GM19035 (cell line): ENCODE measurements around the gene EXOC4.

Experiments used
- ATAC-seq: cut with Tn5 transposase; IDR thresholded peaks from one replicate; pipeline ENCODE4 v1.9.1; 2021; ENCODE audit not compliant: unreplicated experiment

The EXOC4 gene

GRCh38 chr7:133815611-133816210 lies 562.8 kb downstream of the EXOC4 start:
- ATAC-seq: no peak

- ATAC-seq: no peak
These were observed 566.8 kb downstream of the EXOC4 start for GRCh38 chr7:133819695-133820094.

GRCh38 chr7:133820584-133820983 lies 567.7 kb downstream of the EXOC4 start:
- ATAC-seq: no peak

- ATAC-seq: no peak
These were observed 568.3 kb downstream of the EXOC4 start for GRCh38 chr7:133821171-133821570.

- ATAC-seq: no peak
These were observed 569.2 kb downstream of the EXOC4 start for GRCh38 chr7:133822001-133822641.

GRCh38 chr7:133822868-133823552 lies 570.1 kb downstream of the EXOC4 start:
- ATAC-seq: no peak

GRCh38 chr7:133824132-133824531 lies 571.3 kb downstream of the EXOC4 start:
- no peak for ATAC-seq

- ATAC-seq: no peak
These were observed 575.1 kb downstream of the EXOC4 start for GRCh38 chr7:133827707-133828623.

- ATAC-seq: no peak
These were observed 576.0 kb downstream of the EXOC4 start for GRCh38 chr7:133828906-133829305.

GRCh38 chr7:133829336-133829897 lies 576.5 kb downstream of the EXOC4 start:
- ATAC-seq: no peak

GRCh38 chr7:133830081-133830480 lies 577.2 kb downstream of the EXOC4 start:
- no peak for ATAC-seq

GRCh38 chr7:133836666-133837065 lies 583.8 kb downstream of the EXOC4 start:
- no peak for ATAC-seq

- ATAC-seq: no peak
These were observed 584.3 kb downstream of the EXOC4 start for GRCh38 chr7:133837224-133837623.

GRCh38 chr7:133839121-133839520 lies 586.2 kb downstream of the EXOC4 start:
- no peak for ATAC-seq

GRCh38 chr7:133843341-133843740 lies 590.5 kb downstream of the EXOC4 start:
- ATAC-seq: no peak

GRCh38 chr7:133845005-133845404 lies 592.1 kb downstream of the EXOC4 start:
- no peak for ATAC-seq

- no peak for ATAC-seq
These were observed 593.5 kb downstream of the EXOC4 start for GRCh38 chr7:133846203-133846945.

GRCh38 chr7:133850497-133851280 lies 597.8 kb downstream of the EXOC4 start:
- ATAC-seq: no peak

- ATAC-seq: no peak
These were observed 598.5 kb downstream of the EXOC4 start for GRCh38 chr7:133851411-133851810.
